Left ventricle myocardium inferior (tissue), 1 donor: ENCODE data around the gene NOL6. TPM values are rescaled to one million over a fixed set of nuclear protein-coding genes. Genes with fewer than 3 reads are reported as not detected.
"Not testable (repeated sequence)": the region's sequence is repeated elsewhere in the genome, so short reads cannot be mapped to it uniquely, and the experiment has no call there.

Experiments
- DNase-seq: peaks from one replicate; pipeline ENCODE4 v3.0.0-alpha.2; 2020
- H3K27ac ChIP-seq: fragments of 200-600 bp; replicated peaks from 2 replicates; pipeline ENCODE4 v1.8.0; 2021
- H3K27me3 ChIP-seq: fragments of 200-600 bp; 2 replicates; pipeline ENCODE4 v1.8.0; 2021; ENCODE audit warnings: low read depth
- H3K36me3 ChIP-seq: fragments of 200-600 bp; 2 replicates; pipeline ENCODE4 v1.8.0; 2021
- H3K4me1 ChIP-seq: fragments of 200-600 bp; 2 replicates; pipeline ENCODE4 v1.8.0; 2021
- H3K4me3 ChIP-seq: fragments of 200-600 bp; 2 replicates; pipeline ENCODE4 v1.8.0; 2021; ENCODE audit warnings: mild to moderate bottlenecking, moderate library complexity
- H3K9me3 ChIP-seq: fragments of 200-600 bp; replicated peaks from 2 replicates; pipeline ENCODE4 v1.8.0; 2021
- CTCF ChIP-seq: fragments of 200-600 bp; IDR thresholded peaks from 2 replicates; pipeline ENCODE4 v1.8.0; 2021; ENCODE audit warnings: antibody characterized with exemption, mild to moderate bottlenecking, borderline replicate concordance
- intact Hi-C: fragments of 100-400 bp; cut with micrococcal nuclease; formaldehyde crosslinking; loops from one replicate; pipeline ENCODE4 v1.11.0; 2022
- long read RNA-seq: library from polyadenylated mRNA; unstranded; transcript quantifications from one replicate; pipeline ENCODE4 v2.0.0, GENCODE V29; 2021
- total RNA-seq: library from RNA; stranded (reverse); fragmentation: NEBNext Ultra II Directional; extraction: Animal tissue kit (Norgen Biotek cat#: 25700); gene quantifications from one replicate; pipeline ENCODE4 v1.2.1, GENCODE V29; 2021
- donor health status: DM: no; HTN: yes; CAD: no; lungs with severe emphysema.

Gene NOL6
- 13.4 TPM for total RNA-seq
- long read RNA-seq, full-length matches to known transcripts = 5 of 21 reads
- long read RNA-seq, partial matches to known transcripts = 14 of 21 reads
- long read RNA-seq, other reads (novel, unspliced or antisense) = 2 of 21 reads

- H3K27ac ChIP-seq = peak within 1 kb of the TSS; percentile 78
- peaks cover 34% of the 10 kb centered on the region for H3K4me1 ChIP-seq
- TF ChIP-seq CTCF = no peak
- peak within 1 kb of the TSS; percentile 84 for H3K4me3 ChIP-seq
- DNase-seq = peak; percentile 97
- intact Hi-C loops = no loop called here
- H3K27me3 ChIP-seq = no peaks in the 10 kb centered on the region
- H3K36me3 ChIP-seq = peaks cover 35% of the 10 kb centered on the region
- H3K9me3 ChIP-seq = no peaks in the 10 kb centered on the region
These were observed at the start of gene NOL6 for GRCh38 chr9:33473643-33474352. Gene NOL6 (minus strand): TSS chr9:33473924. CDS start chr9:33473842, 82 bp downstream.

DNA sequence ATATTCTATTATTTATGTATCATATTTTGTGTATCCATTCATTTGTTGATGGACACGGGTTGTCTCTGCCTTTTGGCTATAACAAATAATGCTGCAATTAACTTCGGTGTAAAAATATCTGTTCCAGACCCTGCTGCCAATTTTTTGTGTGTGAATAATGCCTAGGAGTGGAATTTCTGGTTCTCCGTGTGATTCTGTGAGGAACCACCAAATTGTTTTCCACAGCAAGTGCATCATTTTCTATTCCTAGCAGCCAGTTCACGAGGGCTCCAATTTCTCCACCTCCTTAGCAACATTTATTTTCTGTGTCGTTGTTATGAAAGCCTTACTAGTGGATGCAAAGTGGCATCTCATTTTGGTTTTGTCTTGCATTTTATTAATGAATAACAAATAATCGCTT is 48.1 kb upstream of the NOL6 start:
- H3K4me3 ChIP-seq, H3K27ac ChIP-seq, H3K36me3 ChIP-seq, H3K9me3 ChIP-seq, DNase-seq, intact Hi-C loops: not testable (repeated sequence)
- Histone ChIP-seq H3K27me3 (peaks cover 76% of the 10 kb centered on the region), H3K4me1 (peaks cover 14% of the 10 kb centered on the region)

GRCh38 chr9:33517934-33518577 is 44.3 kb upstream of the NOL6 start:
- DNase-seq, H3K9me3 ChIP-seq, H3K27ac ChIP-seq, H3K4me1 ChIP-seq, intact Hi-C loops, H3K36me3 ChIP-seq, H3K4me3 ChIP-seq: not testable (repeated sequence)
- peaks cover 39% of the 10 kb centered on the region for H3K27me3 ChIP-seq

GRCh38 chr9:33517373-33517772 is 43.6 kb upstream of the NOL6 start:
- H3K27ac ChIP-seq = no peak overlapping the region
- DNase-seq = no peak
- no peaks in the 10 kb centered on the region for H3K36me3 ChIP-seq
- intact Hi-C loops = no loop called here
- peaks cover 32% of the 10 kb centered on the region for H3K27me3 ChIP-seq
- peaks cover 7% of the 10 kb centered on the region for H3K9me3 ChIP-seq
- H3K4me3 ChIP-seq = no peak overlapping the region
- H3K4me1 ChIP-seq = no peaks in the 10 kb centered on the region
- TF ChIP-seq CTCF = peak; percentile 67

DNA sequence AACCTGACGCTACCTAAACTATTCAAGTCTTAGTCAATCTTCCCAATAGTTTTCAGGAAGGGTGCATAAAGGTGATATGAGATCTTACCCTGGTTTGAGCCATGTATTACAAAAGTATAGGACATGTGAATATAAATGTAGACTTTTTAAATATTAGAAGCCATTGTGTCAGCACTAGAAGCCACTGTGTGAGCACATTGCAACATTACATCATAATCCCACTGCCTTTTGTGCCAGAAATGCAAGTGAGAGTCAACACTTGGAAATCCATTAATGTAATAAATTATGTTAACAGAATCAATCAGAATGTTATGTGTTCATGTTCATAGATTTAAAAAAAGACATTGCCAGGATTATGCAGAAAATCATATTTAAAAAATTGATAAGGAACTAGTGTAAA is 42.7 kb upstream of the NOL6 start:
- peaks cover 23% of the 10 kb centered on the region for H3K27me3 ChIP-seq
- intact Hi-C loops, H3K9me3 ChIP-seq, H3K36me3 ChIP-seq, H3K4me1 ChIP-seq, H3K27ac ChIP-seq, DNase-seq, H3K4me3 ChIP-seq: not testable (repeated sequence)

DNA sequence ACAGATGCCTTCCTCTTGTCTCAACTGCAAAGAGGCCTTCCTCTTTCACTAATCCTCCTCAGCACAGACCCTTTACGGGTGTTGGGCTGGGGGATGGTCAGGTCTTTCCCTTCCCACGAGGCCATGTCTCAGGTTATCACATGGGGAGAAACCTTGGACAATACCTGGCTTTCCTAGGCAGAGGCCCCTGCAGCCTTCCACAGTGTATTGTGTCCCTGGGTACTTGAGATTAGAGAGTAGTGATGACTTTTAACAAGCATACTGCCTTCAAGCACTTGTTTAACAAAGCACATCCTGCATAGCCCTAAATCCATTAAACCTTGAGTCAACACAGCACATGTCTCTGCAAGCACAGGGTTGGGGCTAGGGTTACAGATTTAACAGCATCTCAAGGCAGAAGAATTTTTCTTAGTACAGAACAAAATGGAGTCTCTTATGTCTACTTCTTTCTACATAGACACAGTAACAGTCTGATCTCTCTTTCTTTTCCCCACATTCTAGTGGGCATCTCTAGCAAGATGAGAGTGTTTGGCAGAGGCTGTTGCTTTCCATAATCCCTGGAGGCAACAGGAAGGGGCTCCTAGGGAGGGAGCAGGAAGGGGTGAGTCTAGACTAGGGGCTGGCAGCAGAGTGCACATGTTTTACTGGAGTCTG is 41.7 kb upstream of the NOL6 start:
- H3K36me3 ChIP-seq, H3K4me1 ChIP-seq, H3K9me3 ChIP-seq, DNase-seq, intact Hi-C loops, H3K4me3 ChIP-seq, H3K27ac ChIP-seq: not testable (repeated sequence)
- H3K27me3 ChIP-seq = peaks cover 13% of the 10 kb centered on the region

DNA sequence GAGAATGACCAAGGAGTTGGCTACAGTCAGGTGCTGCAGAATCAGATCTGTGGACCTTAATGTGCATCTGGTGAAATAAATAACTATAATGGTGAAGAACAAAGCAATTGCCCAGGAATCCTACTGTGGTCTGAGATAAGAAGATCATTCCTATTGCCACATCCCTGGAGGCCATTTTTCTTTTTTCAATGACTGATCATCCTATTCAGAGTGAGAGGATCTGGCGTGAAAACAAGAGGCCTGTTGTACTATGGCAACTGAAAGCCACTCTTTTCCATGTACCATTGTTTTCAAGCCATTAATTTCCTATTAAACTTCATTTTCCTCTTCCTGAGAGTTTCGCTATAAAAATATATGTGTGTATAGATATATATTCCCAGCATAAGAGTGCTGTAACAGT is 38.8 kb upstream of the NOL6 start:
- intact Hi-C loops, H3K4me3 ChIP-seq, DNase-seq, H3K27me3 ChIP-seq, H3K9me3 ChIP-seq, H3K4me1 ChIP-seq, H3K27ac ChIP-seq, H3K36me3 ChIP-seq: not testable (repeated sequence)

GRCh38 chr9:33511184-33511517 is 37.4 kb upstream of the NOL6 start:
- H3K36me3 ChIP-seq, H3K4me1 ChIP-seq, H3K9me3 ChIP-seq, H3K27me3 ChIP-seq, DNase-seq, intact Hi-C loops: not testable (repeated sequence)
- Histone ChIP-seq H3K27ac (peak overlapping the region; percentile 72), H3K4me3 (peak overlapping the region; percentile 69)
